DMS53 treated with DMSO at 0.1 percent for 48 hours (cell line): ENCODE data around the gene DDX5.
"Not testable (repeated sequence)": the region's sequence is repeated elsewhere in the genome, so short reads cannot be mapped to it uniquely, and the experiment has no call there.

Experiments used
- DNase-seq: peaks from one replicate; lab custom pipeline; 2025; ENCODE audit not compliant: unreplicated experiment; lab: John Stamatoyannopoulos, UW

Gene DDX5

GRCh38 chr17:64508683-64509082, 2.6 kb upstream of the DDX5 start:
- DNase-seq: no peak

GRCh38 chr17:64507413-64507782, 1.3 kb upstream of the DDX5 start:
- DNase-seq: no peak

GRCh38 chr17:64506576-64507412, 705 bp upstream of the DDX5 start, which contains the start of gene CEP95:
CEP95 (plus strand) TSS chr17:64506977; CDS start chr17:64507098, 121 bp downstream.
- peak; percentile 88 for DNase-seq

- peak; percentile 52 for DNase-seq
Observed at GRCh38 chr17:64505340-64506200, 519 bp downstream of the DDX5 start.

- no peak for DNase-seq
Observed at GRCh38 chr17:64504769-64505339, 1.2 kb downstream of the DDX5 start.

- DNase-seq: no peak
Observed at GRCh38 chr17:64503821-64504768, 2.0 kb downstream of the DDX5 start.

GRCh38 chr17:64503341-64503740, 2.7 kb downstream of the DDX5 start:
- DNase-seq: no peak

GRCh38 chr17:64502809-64503208, 3.3 kb downstream of the DDX5 start:
- no peak for DNase-seq

- DNase-seq: no peak
Observed at GRCh38 chr17:64502021-64502420, 4.1 kb downstream of the DDX5 start.

- no peak for DNase-seq
Observed at GRCh38 chr17:64500862-64501765, 5.0 kb downstream of the DDX5 start.

GRCh38 chr17:64500487-64500859, 5.6 kb downstream of the DDX5 start:
- no peak for DNase-seq

GRCh38 chr17:64499805-64500486, 6.1 kb downstream of the DDX5 start:
- no peak for DNase-seq

- no peak for DNase-seq
Observed at GRCh38 chr17:64498308-64499203, 7.5 kb downstream of the DDX5 start.

- no peak for DNase-seq
Observed at GRCh38 chr17:64497565-64498035, 8.5 kb downstream of the DDX5 start.

- DNase-seq: peak; percentile 70
Observed at GRCh38 chr17:64496786-64497564, 9.1 kb downstream of the DDX5 start, which contains the start of gene POLG2. POLG2 (minus strand) TSS chr17:64497054; CDS start chr17:64496968, 86 bp downstream.

- DNase-seq: no peak
Observed at GRCh38 chr17:64496348-64496785, 9.7 kb downstream of the DDX5 start.

GRCh38 chr17:64495300-64495699, 10.8 kb downstream of the DDX5 start:
- not testable (repeated sequence) for DNase-seq
